Sciatic nerve (tissue), 2 donors: ENCODE data around the gene XYLT1. TPM values are rescaled to one million over a fixed set of nuclear protein-coding genes. Genes with fewer than 3 reads are reported as not detected.

Experiments
- ATAC-seq: fragments of 200-7000 bp; cut with Tn5 transposase; one replicate; pipeline ENCODE4 v1.9.1; 2020; ENCODE audit warnings: mild to moderate bottlenecking, moderate library complexity
- DNase-seq: peaks from one replicate; pipeline ENCODE4 v3.0.0-alpha.2; 2020; ENCODE audit warnings: low spot score
- intact Hi-C: fragments of 100-400 bp; cut with DNase I; formaldehyde crosslinking; loops from one replicate; pipeline ENCODE4 v1.14.2; 2022
- total RNA-seq: library from RNA; stranded (reverse); fragmentation: NEBNext Ultra II Directional; extraction: Animal tissue kit (Norgen Biotek cat#: 25700); gene quantifications from one replicate; pipeline ENCODE4 v1.2.1, GENCODE V29; 2021
- donor health status: DM: no; HTN: no; CAD: no.
- donor health status: DM: no; HTN: no; CAD: no.

The XYLT1 gene
- total RNA-seq, 1 donor from 2014 or later, result 17.3 TPM

GRCh38 chr16:17056666-17057065, 414.1 kb downstream of the XYLT1 start:
- ATAC-seq (no peak), DNase-seq (no peak)
- intact Hi-C loops, result no loop called here

- no peak for DNase-seq
- no peak for ATAC-seq
- intact Hi-C loops, result no loop called here
Measured at GRCh38 chr16:17053536-17054160, 417.1 kb downstream of the XYLT1 start.
